Measurements from ENCODE around the gene MAPKAPK5.

The MAPKAPK5 gene

DNA sequence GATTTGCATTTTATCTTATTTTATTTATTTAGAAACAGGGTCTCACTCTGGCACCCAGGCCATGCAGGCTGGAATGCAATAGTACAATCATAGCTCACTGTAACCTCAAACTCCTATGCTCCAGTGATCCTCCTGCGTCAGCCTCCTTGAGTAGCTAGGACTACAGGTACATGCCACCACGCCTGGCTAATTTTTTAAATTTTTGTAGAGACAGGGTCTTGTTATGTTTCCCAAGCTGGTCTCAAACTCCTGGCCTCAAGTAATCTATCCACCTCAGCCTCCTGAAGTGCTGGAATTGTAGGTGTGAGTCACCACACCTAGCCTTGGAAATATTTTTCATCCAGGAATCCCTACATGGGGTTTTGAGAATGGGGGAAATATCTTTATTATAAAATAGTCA, 84.6 kb downstream of the MAPKAPK5 start:
- Histone ChIP-seq H3K27ac (no peak overlapping the region), H3K36me3 (no peaks in the 10 kb centered on the region), H3K9me3 (ENCODE audit: severe bottlenecking) (no peaks in the 10 kb centered on the region), H3K4me3 (ENCODE audit: low read depth, low read length) (no peak overlapping the region), H3K27me3 (ENCODE audit: insufficient read depth, low read depth, severe bottlenecking) (no peaks in the 10 kb centered on the region)
- DNase-seq: no peak
- TF ChIP-seq CTCF (IDR thresholded peaks at IDR 0.05; ENCODE audit: low read depth, low read length): no peak

DNA sequence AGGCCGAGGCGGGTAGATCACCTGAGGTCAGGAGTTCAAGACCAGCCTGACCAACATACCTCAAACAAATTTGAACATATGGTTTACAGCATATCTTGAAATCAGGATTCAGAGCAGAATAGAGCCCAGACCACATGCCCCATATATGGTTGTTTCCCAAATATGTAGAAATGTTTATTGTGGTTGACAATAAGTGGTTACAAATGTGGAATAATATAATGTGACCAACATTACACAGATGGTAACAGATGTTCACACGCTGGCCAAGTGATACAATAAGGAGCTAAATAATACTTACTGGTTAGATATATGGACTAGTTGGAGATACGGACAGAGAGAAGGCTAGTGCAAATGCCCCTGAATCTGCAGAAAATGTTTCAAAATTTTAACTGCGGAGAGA, 85.3 kb downstream of the MAPKAPK5 start:
- no peak for DNase-seq
- TF ChIP-seq CTCF (IDR thresholded peaks at IDR 0.05; ENCODE audit: low read depth, low read length): no peak
- H3K9me3 ChIP-seq (ENCODE audit: severe bottlenecking): no peaks in the 10 kb centered on the region
- H3K27ac ChIP-seq: no peak overlapping the region
- H3K36me3 ChIP-seq: no peaks in the 10 kb centered on the region
- H3K27me3 ChIP-seq (ENCODE audit: insufficient read depth, low read depth, severe bottlenecking): no peaks in the 10 kb centered on the region
- no peak overlapping the region for H3K4me3 ChIP-seq (ENCODE audit: low read depth, low read length)

DNA sequence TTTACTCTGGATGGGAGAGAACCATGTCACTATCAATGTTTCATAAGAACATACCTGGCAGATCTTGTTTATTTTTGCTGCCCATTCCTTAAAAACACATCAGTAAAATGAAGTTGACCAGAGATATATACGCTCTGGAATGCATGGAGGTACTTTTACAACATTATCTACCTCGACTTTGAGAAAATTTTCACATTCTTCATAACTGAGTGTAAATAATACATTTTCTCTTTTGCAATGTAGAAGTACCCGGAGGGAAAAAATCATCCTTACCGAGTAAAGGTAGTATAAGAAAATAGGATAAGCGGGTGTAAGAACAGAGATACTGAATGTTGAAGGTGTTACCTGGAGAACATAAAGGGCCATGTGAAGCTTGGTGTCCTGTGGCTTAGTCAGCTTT, 90.2 kb downstream of the MAPKAPK5 start:
- Histone ChIP-seq H3K27me3 (ENCODE audit: insufficient read depth, low read depth, severe bottlenecking) (no peaks in the 10 kb centered on the region), H3K9me3 (ENCODE audit: severe bottlenecking) (no peaks in the 10 kb centered on the region), H3K4me3 (ENCODE audit: low read depth, low read length) (no peak overlapping the region), H3K36me3 (no peaks in the 10 kb centered on the region), H3K27ac (no peak overlapping the region)
- TF ChIP-seq CTCF (IDR thresholded peaks at IDR 0.05; ENCODE audit: low read depth, low read length): no peak
- no peak for DNase-seq

DNA sequence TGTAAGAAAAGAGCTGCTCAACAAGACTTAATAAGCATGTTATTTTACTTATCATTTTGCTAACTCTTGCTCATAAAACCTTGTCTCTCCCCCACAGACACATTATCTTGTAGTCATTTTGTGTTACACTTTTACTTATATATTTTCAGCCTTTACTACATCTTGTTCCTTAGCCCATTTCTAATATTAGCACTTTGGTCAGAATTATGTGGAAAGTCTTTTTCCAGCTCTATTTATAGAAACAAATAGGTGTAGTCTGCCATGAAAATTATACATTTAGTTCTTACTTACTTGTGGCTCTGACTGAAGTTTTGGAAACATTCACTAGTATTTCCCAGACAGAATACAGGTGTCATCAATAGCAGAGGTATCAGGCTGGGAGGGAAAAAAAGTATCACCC, 94.8 kb downstream of the MAPKAPK5 start:
- Histone ChIP-seq H3K4me3 (ENCODE audit: low read depth, low read length) (no peak overlapping the region), H3K36me3 (no peaks in the 10 kb centered on the region), H3K27me3 (ENCODE audit: insufficient read depth, low read depth, severe bottlenecking) (no peaks in the 10 kb centered on the region), H3K9me3 (ENCODE audit: severe bottlenecking) (no peaks in the 10 kb centered on the region), H3K27ac (no peak overlapping the region)
- TF ChIP-seq CTCF (IDR thresholded peaks at IDR 0.05; ENCODE audit: low read depth, low read length): no peak
- DNase-seq: no peak

GRCh38 chr12:111937429-111937828, 95.4 kb downstream of the MAPKAPK5 start:
- H3K9me3 ChIP-seq (ENCODE audit: severe bottlenecking): no peaks in the 10 kb centered on the region
- no peak for TF ChIP-seq CTCF (IDR thresholded peaks at IDR 0.05; ENCODE audit: low read depth, low read length)
- H3K4me3 ChIP-seq (ENCODE audit: low read depth, low read length): no peak overlapping the region
- H3K27me3 ChIP-seq (ENCODE audit: insufficient read depth, low read depth, severe bottlenecking): no peaks in the 10 kb centered on the region
- no peak for DNase-seq
- H3K27ac ChIP-seq: no peak overlapping the region
- no peaks in the 10 kb centered on the region for H3K36me3 ChIP-seq

- no peaks in the 10 kb centered on the region for H3K9me3 ChIP-seq (ENCODE audit: severe bottlenecking)
- no peak for DNase-seq
- no peaks in the 10 kb centered on the region for H3K27me3 ChIP-seq (ENCODE audit: insufficient read depth, low read depth, severe bottlenecking)
- no peaks in the 10 kb centered on the region for H3K36me3 ChIP-seq
- no peak for TF ChIP-seq CTCF (IDR thresholded peaks at IDR 0.05; ENCODE audit: low read depth, low read length)
- H3K4me3 ChIP-seq (ENCODE audit: low read depth, low read length): no peak overlapping the region
- no peak overlapping the region for H3K27ac ChIP-seq
These were observed 100.5 kb downstream of the MAPKAPK5 start for GRCh38 chr12:111942557-111942956.

Data from WERI-Rb-1 (cell line).